Stimulated activated CD8-positive, alpha-beta memory T cell treated with anti-CD3 and anti-CD28 coated beads, Interleukin-12 subunit alpha, Interleukin-12 subunit beta, amount 100 ng/mL, for 24 hours (primary cell): Measurements from ENCODE around the gene SVOP.
"Not testable (repeated sequence)": the region's sequence is repeated elsewhere in the genome, so short reads cannot be mapped to it uniquely, and the experiment has no call there.

Source experiments
- DNase-seq: peaks from one replicate; pipeline ENCODE4 v3.0.0-alpha.2; 2020; ENCODE audit errors: extremely low read depth

Gene SVOP, protein sequence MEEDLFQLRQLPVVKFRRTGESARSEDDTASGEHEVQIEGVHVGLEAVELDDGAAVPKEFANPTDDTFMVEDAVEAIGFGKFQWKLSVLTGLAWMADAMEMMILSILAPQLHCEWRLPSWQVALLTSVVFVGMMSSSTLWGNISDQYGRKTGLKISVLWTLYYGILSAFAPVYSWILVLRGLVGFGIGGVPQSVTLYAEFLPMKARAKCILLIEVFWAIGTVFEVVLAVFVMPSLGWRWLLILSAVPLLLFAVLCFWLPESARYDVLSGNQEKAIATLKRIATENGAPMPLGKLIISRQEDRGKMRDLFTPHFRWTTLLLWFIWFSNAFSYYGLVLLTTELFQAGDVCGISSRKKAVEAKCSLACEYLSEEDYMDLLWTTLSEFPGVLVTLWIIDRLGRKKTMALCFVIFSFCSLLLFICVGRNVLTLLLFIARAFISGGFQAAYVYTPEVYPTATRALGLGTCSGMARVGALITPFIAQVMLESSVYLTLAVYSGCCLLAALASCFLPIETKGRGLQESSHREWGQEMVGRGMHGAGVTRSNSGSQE

DNA sequence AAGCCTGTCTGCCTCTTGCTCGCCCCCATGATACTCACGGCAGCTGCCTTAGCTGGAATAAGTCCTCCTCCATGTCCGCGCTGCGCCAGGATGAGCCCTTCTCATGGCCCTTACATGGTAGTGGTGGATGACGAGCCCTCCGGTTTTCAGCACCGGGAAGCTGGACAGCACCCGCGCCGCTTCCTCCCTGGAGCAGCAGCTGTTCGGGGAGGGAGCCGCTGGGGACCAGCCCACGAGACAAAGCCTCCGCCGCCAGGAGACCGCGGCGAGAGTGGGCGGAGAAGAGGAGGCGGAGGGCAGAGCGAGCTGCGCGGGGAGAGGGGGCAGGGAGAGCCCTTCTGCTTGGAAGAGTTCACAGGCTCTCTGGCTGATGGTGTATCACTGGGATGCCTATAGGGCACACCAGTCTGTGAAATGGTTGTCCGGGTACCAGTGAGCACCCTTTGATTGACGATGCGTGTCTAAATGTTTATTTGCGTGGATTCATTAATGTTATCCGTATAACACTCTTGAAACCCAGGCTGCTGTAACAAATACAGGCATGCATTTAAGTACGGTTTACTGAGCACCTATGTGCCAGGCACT, at the start of gene SVOP:
TSS of gene SVOP (minus strand) at position 273 of the 585 bp plus-strand sequence. CDS start at position 73, 200 bp downstream.
- no peak for DNase-seq

DNA sequence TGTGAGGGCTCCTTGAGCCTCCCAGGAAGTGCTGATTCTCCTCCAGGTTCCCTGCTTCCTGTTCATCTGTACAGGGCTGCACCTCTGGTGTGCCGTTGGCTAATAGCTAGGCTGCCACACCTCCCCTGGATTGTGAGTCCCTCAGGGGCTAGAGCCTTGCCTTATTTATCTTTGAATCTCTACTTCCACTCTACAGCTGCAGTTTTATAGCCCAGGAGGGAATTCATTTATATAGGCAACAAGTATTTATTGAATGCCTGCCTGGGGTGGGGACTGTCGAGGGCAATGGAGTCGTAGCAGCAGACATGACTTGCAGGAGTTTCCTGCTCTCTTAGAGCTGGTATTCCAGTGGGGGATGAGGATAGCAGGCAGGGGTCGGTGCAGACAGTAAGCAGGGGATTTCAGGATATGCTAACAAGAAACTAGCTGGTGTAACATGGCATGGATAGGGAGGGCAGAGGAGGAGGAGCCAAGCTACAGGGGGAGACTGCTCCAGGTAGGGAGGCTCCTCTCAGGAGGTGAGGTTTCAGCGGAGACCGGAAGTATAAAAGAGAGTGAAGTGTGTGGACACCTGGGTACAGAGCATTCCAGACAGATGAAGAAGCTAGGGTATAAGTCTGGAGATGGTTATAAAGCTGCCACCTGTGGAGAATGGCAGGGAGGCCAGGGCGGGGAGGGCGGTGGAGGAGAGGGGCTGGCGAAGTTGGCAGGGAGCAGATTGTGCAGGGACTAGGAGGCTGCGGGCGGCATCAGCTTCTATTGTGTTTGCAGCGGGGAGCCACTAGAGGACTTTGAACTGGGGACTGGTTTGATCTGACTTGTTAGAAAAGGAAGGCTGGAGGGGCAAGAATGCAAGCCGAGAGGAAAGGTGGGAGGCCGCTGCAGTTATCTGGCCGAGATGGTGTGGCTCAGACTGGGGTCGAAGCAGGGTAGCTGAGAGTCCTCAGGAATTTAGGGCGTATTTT, 48.7 kb upstream of the SVOP start:
- no peak for DNase-seq

DNA sequence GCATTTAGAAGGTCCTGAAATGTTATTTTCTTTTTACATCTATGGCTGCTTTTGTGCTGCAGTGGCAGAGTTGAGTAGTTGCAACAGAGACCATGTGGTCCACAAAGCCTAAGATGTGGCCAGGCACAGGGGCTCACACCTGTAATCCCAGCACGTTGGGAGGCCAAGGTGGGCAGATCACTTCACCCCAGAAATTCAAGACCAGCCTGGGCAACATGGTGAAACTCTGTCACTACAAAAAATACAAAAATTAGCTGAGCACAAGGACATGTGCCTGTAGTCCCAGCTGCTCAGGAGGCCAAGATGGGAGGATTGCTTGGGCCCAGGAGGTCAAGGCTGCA, 45.0 kb upstream of the SVOP start:
- no peak for DNase-seq

DNA sequence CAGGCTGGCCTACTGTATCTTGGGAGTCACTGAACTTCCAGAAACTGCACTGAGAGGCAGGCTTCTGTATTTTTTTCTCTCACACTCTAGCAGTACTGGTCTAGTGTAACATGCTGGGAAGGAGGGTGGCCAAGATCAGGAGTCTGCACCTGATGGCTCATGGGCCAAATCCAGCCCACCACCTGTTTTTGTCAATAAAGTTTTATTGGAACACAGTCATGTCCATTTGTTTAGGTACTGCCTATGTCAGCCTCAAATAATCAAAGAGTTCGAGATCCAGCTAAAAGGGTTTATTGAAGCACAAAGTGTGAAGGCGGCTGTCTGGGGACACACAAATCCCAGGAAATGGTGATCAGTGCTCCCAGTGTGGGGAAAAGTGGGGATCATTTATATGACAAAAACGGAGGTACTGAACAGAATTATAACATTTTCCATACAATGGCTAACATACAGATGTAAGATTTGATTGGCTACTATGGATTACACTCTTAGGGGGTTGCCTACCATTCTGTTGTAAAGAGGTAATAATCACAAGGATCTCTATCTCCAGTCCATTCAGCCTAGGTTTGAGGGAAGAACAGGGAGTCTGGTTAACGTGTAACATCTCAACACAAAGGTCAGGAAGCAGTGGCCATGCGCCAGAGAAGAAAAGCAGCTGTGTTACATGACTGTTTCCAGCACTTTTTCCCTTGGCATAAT, 44.4 kb upstream of the SVOP start:
- DNase-seq: no peak

DNA sequence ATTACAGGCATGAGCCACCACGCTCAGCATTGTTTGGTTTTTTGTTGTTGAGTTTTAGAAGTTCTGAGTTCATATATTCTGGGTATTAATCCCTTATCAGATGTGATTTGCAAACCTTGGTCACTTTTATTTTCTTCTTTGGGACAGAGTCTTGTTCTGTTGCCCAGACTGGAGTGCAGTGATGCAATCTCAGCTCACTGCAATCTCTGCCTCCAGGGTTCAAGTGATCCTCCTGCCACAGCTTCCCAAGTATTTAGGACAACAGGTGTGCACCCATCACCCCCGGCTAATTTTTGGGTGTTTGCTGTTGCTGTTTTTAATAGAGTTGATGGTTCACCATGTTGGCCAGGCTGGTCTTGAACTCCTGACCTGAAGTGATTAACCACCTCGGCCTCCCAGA, 43.3 kb upstream of the SVOP start:
- DNase-seq: no peak

DNA sequence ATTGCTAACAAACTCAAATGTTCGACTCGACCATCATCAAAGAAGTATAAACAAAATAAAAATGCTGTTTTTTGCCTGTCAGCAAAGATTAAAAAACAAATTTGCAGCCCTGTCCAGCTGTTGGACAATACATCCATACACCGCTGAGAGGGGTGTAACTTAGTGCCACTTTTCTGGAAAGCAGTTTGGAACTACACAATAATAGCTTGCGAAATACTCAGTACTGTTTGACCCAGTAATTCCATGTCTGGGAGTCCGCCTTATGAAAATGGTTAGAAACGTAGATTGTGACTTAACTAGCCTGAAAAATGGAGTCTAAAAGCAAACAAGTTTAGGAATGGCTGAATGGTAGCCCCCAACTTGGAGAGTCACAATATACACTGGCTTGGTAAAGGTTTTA, 37.9 kb upstream of the SVOP start:
- no peak for DNase-seq

DNA sequence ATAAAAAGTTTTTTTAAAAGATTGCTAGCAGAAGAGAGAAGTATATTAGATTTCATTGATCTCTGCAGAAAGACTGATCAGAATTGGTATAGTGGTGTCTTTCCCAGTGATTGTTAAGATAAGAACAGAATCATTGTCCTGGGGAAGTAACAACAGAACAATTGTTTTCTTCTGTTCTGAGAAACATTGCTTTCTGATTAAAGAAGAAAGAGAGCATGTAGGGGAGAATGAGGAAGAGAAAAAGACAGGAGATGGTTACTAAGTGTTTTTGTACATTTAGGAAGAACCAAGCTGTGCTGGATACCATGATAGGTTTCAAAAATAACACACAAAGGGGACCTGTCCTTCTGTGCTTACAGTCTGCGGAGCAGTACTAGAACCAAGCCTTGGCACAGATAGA, 36.5 kb upstream of the SVOP start:
- no peak for DNase-seq

DNA sequence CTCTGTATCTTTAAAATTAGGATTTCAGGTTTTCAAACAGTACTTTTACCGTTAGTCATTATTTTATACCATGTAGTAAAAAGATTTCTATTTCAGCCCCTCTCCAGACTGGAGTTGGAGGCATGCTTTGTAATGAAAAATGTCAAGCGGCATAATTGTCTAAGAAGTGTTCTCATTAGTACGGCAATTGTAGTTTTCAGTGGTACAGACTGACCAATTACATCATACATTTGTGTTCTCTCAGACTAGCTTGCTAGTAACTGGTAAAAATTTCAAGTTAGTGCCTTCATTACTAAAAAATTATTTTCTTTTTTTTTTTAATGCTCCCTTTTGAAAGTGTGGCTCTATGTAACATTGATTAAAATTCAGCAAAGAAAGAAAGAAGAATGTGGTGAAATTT, 36.0 kb upstream of the SVOP start:
- no peak for DNase-seq

DNA sequence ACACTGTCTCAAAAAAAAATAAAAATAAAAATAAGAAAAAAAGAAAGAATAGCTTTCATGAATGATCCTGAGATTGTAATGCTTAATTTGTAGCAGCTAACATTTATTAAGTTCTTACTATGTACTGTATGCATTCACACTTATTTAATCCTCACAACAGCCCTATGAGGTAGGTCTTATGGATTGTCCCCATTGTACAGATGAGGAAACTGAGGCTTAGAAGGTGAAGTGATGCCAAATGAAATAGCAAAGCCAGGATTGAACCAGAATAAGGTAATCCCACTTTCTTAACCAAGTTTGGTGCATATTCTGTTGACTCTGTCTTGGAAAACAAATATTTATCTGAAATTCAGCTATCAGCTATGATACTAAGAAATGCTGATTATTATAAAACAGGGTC, 33.7 kb upstream of the SVOP start:
- no peak for DNase-seq

DNA sequence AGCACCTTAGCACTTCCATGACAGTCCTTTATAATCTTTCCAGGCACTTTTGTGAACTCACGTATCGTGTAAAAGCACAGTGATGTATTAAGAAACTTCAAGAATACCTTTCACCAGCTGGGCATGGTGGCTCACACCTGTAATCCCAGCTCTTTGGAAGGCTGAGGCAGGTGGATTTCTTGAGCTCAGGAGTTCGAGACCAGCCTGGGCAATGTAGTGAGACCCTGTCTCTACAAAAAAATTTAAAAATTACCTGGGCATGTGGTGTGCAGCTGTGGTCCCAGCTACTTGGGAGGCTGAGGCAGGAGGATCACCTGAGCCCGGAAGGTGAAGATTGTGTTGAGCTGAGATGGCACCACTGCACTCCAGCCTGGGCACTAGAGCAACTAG, 33.3 kb upstream of the SVOP start:
- not testable (repeated sequence) for DNase-seq

DNA sequence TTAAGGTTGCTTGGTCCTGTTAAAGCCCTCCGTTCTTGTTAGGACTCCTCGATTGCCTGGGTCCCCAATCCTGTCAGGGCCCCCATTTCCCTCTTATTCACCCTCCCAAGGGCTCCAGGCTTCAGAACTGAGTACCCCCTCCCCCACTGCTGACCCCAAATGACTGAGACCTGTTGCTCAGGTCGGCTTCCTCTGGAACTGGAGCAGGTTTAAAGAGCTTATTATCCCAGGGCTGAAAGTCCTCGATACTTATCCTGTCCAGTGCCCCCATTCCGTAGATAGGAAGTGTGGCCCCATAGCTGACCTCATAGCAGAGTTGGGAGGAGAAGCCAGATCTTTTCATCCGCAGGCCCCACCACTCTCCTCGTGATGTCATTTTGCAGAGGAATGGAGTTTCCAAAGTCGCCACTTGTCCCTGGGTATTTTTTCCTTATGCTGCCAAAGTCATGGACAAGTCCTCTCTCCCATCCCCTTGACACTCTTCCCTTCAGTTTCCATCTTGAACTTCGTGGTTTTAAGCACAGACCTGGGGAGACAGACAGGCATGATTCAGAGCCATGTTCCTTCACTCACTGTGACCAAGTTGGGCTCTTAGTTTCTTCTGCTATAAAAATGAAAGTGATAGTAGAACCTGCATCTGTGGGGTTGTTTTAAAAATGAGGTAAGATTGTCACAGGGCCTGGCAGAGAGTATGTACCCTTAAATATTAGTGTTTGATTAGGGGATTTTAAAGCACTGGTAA, 32.7 kb upstream of the SVOP start:
- DNase-seq: no peak

DNA sequence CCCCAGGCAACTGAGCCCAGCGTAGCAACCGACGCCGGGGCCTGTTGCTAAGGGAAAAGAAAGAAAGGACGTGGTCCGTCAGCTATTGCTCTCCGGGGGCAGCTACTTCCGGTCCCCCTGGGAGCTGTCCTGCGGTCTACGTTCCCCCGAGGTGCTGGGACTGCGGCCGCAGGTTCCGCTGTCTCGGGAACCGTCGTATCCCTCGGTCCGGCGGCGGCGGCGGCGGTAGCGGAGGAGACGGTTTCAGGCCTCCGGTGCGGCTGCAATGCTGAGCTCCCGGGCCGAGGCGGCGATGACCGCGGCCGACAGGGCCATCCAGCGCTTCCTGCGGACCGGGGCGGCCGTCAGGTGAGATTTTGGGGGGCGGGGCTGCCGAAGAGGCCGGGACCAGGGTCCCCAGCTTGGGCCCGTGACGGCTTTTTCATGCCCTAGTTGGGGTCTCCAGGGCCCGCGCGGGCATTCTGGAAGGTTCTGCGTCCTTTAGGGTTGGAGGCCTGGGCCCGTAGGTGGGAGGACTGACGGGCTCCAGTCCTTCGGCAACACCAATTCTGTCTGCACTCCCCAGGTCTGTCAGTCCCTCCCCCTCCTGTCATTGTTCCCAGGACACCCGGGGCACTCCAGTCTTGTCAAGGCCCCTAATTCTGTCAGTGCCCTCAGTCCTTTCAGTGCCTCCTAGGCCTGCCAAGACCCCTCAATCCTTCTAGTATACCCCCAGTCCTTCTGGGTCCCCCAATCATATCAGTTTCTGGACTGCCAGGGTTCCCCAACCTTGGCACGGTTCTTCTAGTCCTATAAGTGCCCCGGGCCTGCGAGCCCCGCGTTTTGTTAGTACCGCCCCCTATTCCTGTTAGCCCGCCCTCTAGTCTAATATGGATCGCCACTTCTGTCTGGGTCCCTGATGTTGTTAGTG, 31.8 kb upstream of the SVOP start, which contains the start of gene USP30:
TSS of gene USP30 (plus strand) at position 163 of the 910 bp plus-strand sequence. CDS start at position 266, 103 bp downstream.
- DNase-seq: peak; percentile 61

DNA sequence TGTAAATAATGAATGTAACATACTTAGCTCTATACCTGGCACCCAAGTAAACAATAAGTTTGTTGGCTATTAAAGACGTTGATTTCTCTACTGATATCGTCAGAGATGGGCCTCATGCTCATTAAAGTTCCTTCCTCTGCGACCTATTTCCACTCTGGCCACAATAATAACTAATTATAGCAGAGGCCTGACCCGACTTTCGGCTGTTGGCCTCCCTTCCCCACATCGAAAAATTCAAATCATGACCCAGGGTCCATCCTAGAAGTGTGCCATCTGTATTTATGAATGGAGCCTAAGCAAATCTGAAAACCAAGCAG, 31.2 kb upstream of the SVOP start:
- DNase-seq: no peak

DNA sequence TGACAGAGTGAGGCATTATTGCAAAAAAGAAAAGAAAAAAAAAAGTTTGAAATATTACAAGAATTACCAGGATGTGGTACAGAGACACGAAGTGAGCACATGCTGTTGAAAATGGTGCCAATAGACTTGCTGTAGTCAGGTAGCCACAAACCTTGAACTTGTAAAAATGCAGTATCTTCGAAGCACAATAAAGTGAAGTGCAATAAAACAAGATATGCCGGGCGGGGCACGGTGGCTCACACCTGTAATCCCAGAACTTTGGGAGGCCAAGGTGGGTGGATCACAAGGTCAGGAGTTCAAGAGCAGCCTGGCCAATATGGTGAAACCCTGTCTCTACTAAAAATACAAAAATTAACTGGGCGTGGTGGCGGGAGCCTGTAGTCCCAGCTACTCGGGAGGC, 28.9 kb upstream of the SVOP start:
- not testable (repeated sequence) for DNase-seq

DNA sequence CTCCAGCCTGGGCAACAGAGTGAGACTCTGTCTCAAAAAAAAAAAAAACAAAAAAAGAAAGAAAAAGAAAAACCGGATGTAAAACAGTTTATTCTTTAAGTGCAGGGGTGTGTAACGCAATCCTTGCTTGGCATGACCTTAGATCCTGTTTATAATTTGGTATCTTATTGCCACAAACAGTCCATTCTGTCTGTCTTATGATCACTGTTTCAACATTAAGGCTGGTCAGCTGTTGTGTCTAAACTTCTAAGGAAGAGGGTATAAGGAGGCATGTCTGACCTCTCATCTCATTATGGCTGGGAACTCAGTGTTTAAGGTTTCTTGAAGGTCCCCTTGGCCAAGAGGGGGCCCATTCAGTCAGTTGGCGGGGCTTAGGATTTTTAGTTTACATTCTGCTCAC, 27.8 kb upstream of the SVOP start:
- not testable (repeated sequence) for DNase-seq

DNA sequence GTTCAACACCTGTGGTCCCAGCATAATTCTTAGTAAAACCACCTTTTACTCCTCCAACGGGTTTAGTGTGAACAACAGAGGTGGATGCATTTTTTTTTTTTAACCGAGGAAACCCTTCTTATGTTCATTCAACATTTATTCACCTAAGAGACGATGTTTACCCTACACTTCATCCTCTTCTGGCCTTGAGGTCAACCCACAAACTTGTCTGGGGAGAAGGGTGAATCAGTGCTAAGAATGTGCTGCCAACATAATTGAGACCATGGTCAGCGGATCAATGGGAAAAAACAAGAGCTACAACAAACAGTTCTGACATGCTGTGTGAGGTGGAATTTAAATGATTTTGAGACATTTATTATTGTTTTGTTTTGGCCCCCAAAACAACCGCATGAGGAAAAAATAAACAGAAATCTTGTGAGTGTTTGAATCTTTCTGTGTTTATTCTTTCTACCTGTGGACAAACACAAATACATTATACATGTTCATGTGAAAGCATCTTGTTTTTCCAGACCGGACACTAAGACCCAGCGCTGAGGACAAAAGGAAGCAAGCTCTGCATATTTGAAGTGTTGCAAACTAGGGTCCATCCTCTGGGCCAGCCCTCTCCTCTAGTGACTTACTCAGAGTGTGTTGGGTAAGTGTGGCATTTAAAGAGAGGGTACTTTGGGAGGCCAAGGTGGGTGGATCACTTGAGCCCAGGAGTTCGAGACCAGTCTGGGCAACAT, 26.4 kb upstream of the SVOP start:
- DNase-seq: no peak

DNA sequence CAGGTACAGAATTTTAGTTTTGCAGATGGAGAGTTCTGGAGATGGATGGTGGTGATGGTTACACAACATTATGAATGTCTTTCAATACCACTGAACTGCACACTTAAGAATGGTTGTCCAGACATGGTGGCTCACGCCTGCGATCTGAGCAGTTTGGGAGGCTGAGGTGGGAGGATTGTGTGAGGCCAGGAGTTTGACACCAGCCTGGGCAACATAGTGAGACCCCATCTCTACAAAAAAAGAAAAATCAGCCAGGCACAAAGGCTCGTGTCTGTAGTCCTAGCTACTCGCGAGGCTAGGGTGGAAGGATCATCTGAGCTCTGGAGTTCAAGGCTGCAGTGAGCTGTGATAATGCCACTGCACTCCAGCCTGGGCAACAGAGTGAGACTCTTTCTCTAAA, 23.4 kb upstream of the SVOP start:
- no peak for DNase-seq

DNA sequence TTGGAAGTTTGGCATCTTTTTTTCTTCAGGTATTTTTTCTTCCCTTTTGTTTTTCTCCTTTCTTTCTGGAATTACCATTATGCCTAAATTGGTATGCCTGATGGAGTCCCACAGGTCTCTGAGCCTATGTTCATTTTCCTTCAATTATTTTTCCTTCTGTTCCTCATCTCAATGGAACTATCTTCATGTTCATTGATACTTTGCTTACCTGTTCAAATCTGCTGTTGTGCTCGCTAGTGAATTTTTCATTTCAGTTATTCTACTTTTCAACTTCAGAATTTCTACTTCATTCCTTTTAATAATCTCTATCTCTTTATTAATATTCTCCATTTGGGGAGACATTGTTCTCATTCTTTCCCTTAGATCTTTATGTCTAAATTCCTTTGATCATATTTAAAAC, 16.1 kb upstream of the SVOP start:
- no peak for DNase-seq
